ENCODE results near the gene SLFN12L.
"Not testable (repeated sequence)": the region's sequence is repeated elsewhere in the genome, so short reads cannot be mapped to it uniquely, and the experiment has no call there.

Gene SLFN12L

GRCh38 chr17:35468475-35468874, 69.0 kb downstream of the SLFN12L start:
- H3K4me1 ChIP-seq (ENCODE audit: control insufficient read depth, insufficient read depth, low read length): no peaks in the 10 kb centered on the region
- no peaks in the 10 kb centered on the region for H3K27me3 ChIP-seq (ENCODE audit: control insufficient read depth, insufficient read depth, low read length)
- WGBS (ENCODE audit: insufficient coverage, insufficient read length): no CpG with 5 or more reads among the region's 4 CpGs
- H3K36me3 ChIP-seq (ENCODE audit: control insufficient read depth, insufficient read depth, low read length): no peaks in the 10 kb centered on the region
- no peaks in the 10 kb centered on the region; the same call in 1 of the 2 replicates for H3K9me3 ChIP-seq (ENCODE audit: control insufficient read depth, insufficient read depth, low read length)
- no peak for DNase-seq (ENCODE audit: low read depth, low spot score)
- no peak overlapping the region for H3K27ac ChIP-seq (ENCODE audit: low read length)
- H3K4me3 ChIP-seq (ENCODE audit: low read length): no peak overlapping the region

- Histone ChIP-seq H3K27me3 (ENCODE audit: control insufficient read depth, insufficient read depth, low read length) (no peaks in the 10 kb centered on the region), H3K4me1 (ENCODE audit: control insufficient read depth, insufficient read depth, low read length) (no peaks in the 10 kb centered on the region), H3K36me3 (ENCODE audit: control insufficient read depth, insufficient read depth, low read length) (no peaks in the 10 kb centered on the region), H3K4me3 (ENCODE audit: low read length) (no peak overlapping the region), H3K9me3 (ENCODE audit: control insufficient read depth, insufficient read depth, low read length) (no peaks in the 10 kb centered on the region; the same call in 1 of the 2 replicates), H3K27ac (ENCODE audit: low read length) (no peak overlapping the region)
- WGBS (ENCODE audit: insufficient coverage, insufficient read length): no CpG with 5 or more reads among the region's 4 CpGs
- DNase-seq (ENCODE audit: low read depth, low spot score): no peak
These were observed 69.7 kb downstream of the SLFN12L start for GRCh38 chr17:35467824-35468223.

GRCh38 chr17:35460354-35460851, 77.1 kb downstream of the SLFN12L start:
- Histone ChIP-seq H3K36me3 (ENCODE audit: control insufficient read depth, insufficient read depth, low read length) (no peaks in the 10 kb centered on the region), H3K27me3 (ENCODE audit: control insufficient read depth, insufficient read depth, low read length) (peaks cover 8% of the 10 kb centered on the region; the same call in 1 of the 2 replicates), H3K4me3 (ENCODE audit: low read length) (peak overlapping the region; percentile 9; the same call in 1 of the 2 replicates), H3K9me3 (ENCODE audit: control insufficient read depth, insufficient read depth, low read length) (no peaks in the 10 kb centered on the region), H3K4me1 (ENCODE audit: control insufficient read depth, insufficient read depth, low read length) (no peaks in the 10 kb centered on the region), H3K27ac (ENCODE audit: low read length) (no peak overlapping the region)
- peak; percentile 45 for DNase-seq (ENCODE audit: low read depth, low spot score)
- no CpG with 5 or more reads among the region's 44 CpGs for WGBS (ENCODE audit: insufficient coverage, insufficient read length)

GRCh38 chr17:35454035-35454434, 83.4 kb downstream of the SLFN12L start:
- not testable (repeated sequence) for H3K4me3 ChIP-seq (ENCODE audit: low read length); H3K4me1 ChIP-seq (ENCODE audit: control insufficient read depth, insufficient read depth, low read length); H3K27ac ChIP-seq (ENCODE audit: low read length); H3K9me3 ChIP-seq (ENCODE audit: control insufficient read depth, insufficient read depth, low read length); H3K36me3 ChIP-seq (ENCODE audit: control insufficient read depth, insufficient read depth, low read length); DNase-seq (ENCODE audit: low read depth, low spot score)
- peaks cover 12% of the 10 kb centered on the region for H3K27me3 ChIP-seq (ENCODE audit: control insufficient read depth, insufficient read depth, low read length)
- WGBS (ENCODE audit: insufficient coverage, insufficient read length): no CpG with 5 or more reads among the region's 5 CpGs

GRCh38 chr17:35453171-35453570, 84.3 kb downstream of the SLFN12L start:
- H3K27me3 ChIP-seq (ENCODE audit: control insufficient read depth, insufficient read depth, low read length): peaks cover 12% of the 10 kb centered on the region
- H3K4me3 ChIP-seq (ENCODE audit: low read length): no peak overlapping the region
- no CpG with 5 or more reads among the region's 1 CpG for WGBS (ENCODE audit: insufficient coverage, insufficient read length)

GRCh38 chr17:35449371-35449931, 88.0 kb downstream of the SLFN12L start:
- Histone ChIP-seq H3K9me3 (ENCODE audit: control insufficient read depth, insufficient read depth, low read length) (no peaks in the 10 kb centered on the region), H3K27ac (ENCODE audit: low read length) (no peak overlapping the region), H3K27me3 (ENCODE audit: control insufficient read depth, insufficient read depth, low read length) (peaks cover 12% of the 10 kb centered on the region), H3K36me3 (ENCODE audit: control insufficient read depth, insufficient read depth, low read length) (no peaks in the 10 kb centered on the region), H3K4me1 (ENCODE audit: control insufficient read depth, insufficient read depth, low read length) (no peaks in the 10 kb centered on the region), H3K4me3 (ENCODE audit: low read length) (peak overlapping the region; percentile 40; the same call in 1 of the 2 replicates)
- DNase-seq (ENCODE audit: low read depth, low spot score): no peak
- no CpG with 5 or more reads among the region's 36 CpGs for WGBS (ENCODE audit: insufficient coverage, insufficient read length)

More at GRCh38 chr17:35453171-35453570, 84.3 kb downstream of the SLFN12L start:
- Histone ChIP-seq H3K36me3 (ENCODE audit: control insufficient read depth, insufficient read depth, low read length) (no peaks in the 10 kb centered on the region), H3K9me3 (ENCODE audit: control insufficient read depth, insufficient read depth, low read length) (no peaks in the 10 kb centered on the region), H3K27ac (ENCODE audit: low read length) (no peak overlapping the region), H3K4me1 (ENCODE audit: control insufficient read depth, insufficient read depth, low read length) (no peaks in the 10 kb centered on the region)
- no peak for DNase-seq (ENCODE audit: low read depth, low spot score)

- no peak overlapping the region; the same call in 1 of the 2 replicates for H3K4me3 ChIP-seq (ENCODE audit: low read length)
- no peak overlapping the region for H3K27ac ChIP-seq (ENCODE audit: low read length)
- no peaks in the 10 kb centered on the region for H3K9me3 ChIP-seq (ENCODE audit: control insufficient read depth, insufficient read depth, low read length)
- no peak for DNase-seq (ENCODE audit: low read depth, low spot score)
- no peaks in the 10 kb centered on the region for H3K36me3 ChIP-seq (ENCODE audit: control insufficient read depth, insufficient read depth, low read length)
- no CpG with 5 or more reads among the region's 16 CpGs for WGBS (ENCODE audit: insufficient coverage, insufficient read length)
- H3K27me3 ChIP-seq (ENCODE audit: control insufficient read depth, insufficient read depth, low read length): peaks cover 12% of the 10 kb centered on the region; the same call in 1 of the 2 replicates
- H3K4me1 ChIP-seq (ENCODE audit: control insufficient read depth, insufficient read depth, low read length): no peaks in the 10 kb centered on the region
These were observed 88.6 kb downstream of the SLFN12L start for GRCh38 chr17:35448899-35449227.

GRCh38 chr17:35448214-35448898, 89.1 kb downstream of the SLFN12L start, which contains the start of gene SLFN13:
TSS of gene SLFN13 (minus strand) at chr17:35448766. CDS start at chr17:35445680, 3,086 bp downstream.
- Histone ChIP-seq H3K9me3 (ENCODE audit: control insufficient read depth, insufficient read depth, low read length) (no peaks in the 10 kb centered on the region), H3K27ac (ENCODE audit: low read length) (no peak within 1 kb of the TSS), H3K4me1 (ENCODE audit: control insufficient read depth, insufficient read depth, low read length) (no peaks in the 10 kb centered on the region), H3K4me3 (ENCODE audit: low read length) (peak within 1 kb of the TSS; percentile 40; the same call in 1 of the 2 replicates), H3K27me3 (ENCODE audit: control insufficient read depth, insufficient read depth, low read length) (peaks cover 12% of the 10 kb centered on the region; the same call in 1 of the 2 replicates), H3K36me3 (ENCODE audit: control insufficient read depth, insufficient read depth, low read length) (no peaks in the 10 kb centered on the region; the same call in 1 of the 2 replicates)
- no peak for DNase-seq (ENCODE audit: low read depth, low spot score)
- no CpG with 5 or more reads among the region's 44 CpGs for WGBS (ENCODE audit: insufficient coverage, insufficient read length)

- Histone ChIP-seq H3K4me3 (ENCODE audit: low read length) (peak overlapping the region; percentile 35; the same call in 1 of the 2 replicates), H3K4me1 (ENCODE audit: control insufficient read depth, insufficient read depth, low read length) (no peaks in the 10 kb centered on the region), H3K27me3 (ENCODE audit: control insufficient read depth, insufficient read depth, low read length) (peaks cover 11% of the 10 kb centered on the region; the same call in 1 of the 2 replicates), H3K9me3 (ENCODE audit: control insufficient read depth, insufficient read depth, low read length) (no peaks in the 10 kb centered on the region), H3K27ac (ENCODE audit: low read length) (no peak overlapping the region), H3K36me3 (ENCODE audit: control insufficient read depth, insufficient read depth, low read length) (no peaks in the 10 kb centered on the region; the same call in 1 of the 2 replicates)
- no CpG with 5 or more reads among the region's 3 CpGs for WGBS (ENCODE audit: insufficient coverage, insufficient read length)
- no peak for DNase-seq (ENCODE audit: low read depth, low spot score)
These were observed 90.0 kb downstream of the SLFN12L start for GRCh38 chr17:35447499-35447898.

GRCh38 chr17:35438433-35438832, 99.0 kb downstream of the SLFN12L start:
- H3K27ac ChIP-seq (ENCODE audit: low read length): no peak overlapping the region
- H3K9me3 ChIP-seq (ENCODE audit: control insufficient read depth, insufficient read depth, low read length): no peaks in the 10 kb centered on the region
- no peak for DNase-seq (ENCODE audit: low read depth, low spot score)
- H3K36me3 ChIP-seq (ENCODE audit: control insufficient read depth, insufficient read depth, low read length): no peaks in the 10 kb centered on the region; the same call in 1 of the 2 replicates
- no peaks in the 10 kb centered on the region for H3K4me1 ChIP-seq (ENCODE audit: control insufficient read depth, insufficient read depth, low read length)
- peaks cover 6% of the 10 kb centered on the region; the same call in 1 of the 2 replicates for H3K27me3 ChIP-seq (ENCODE audit: control insufficient read depth, insufficient read depth, low read length)
- H3K4me3 ChIP-seq (ENCODE audit: low read length): no peak overlapping the region

Data from iPS DF 6.9 (cell line).